HG03457 (cell line): ENCODE data around the gene MYO15A.

Source experiments
- ATAC-seq: cut with Tn5 transposase; IDR thresholded peaks from one replicate; pipeline ENCODE4 v1.9.1; 2021; ENCODE audit warnings: moderate number of reproducible peaks; ENCODE audit not compliant: unreplicated experiment

MYO15A gene

GRCh38 chr17:18157354-18157985, 48.9 kb downstream of the MYO15A start:
- ATAC-seq: no peak

DNA sequence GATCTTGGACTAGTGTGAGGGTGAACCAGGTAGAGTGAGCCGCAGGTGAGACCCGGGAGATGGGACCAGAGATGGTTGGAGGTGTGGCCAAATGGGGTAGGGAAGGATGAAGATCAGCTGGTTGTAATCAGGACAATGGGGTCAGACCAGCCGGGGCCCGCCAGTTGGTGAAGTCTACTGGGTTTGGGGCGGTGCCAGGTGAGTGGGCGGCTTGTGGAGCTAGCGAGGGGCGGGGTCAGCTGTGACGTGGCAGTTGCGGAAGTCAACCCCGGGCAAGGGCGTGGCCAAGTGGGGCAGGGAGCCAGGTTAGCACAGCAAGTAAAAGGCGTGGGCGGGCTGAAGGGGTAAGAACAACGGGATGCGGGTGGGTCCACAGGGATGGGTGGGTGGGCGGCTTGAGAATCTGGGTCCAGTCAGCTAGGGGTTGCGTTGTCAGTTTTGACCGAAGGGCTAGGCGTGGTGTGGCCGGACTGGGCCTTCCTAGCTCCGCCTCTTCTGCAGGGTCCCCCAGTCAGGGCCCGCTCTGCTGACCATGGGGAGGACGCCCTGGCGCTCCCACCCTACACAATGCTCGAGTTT, 49.6 kb downstream of the MYO15A start:
- no peak for ATAC-seq

- ATAC-seq: no peak
These were observed 51.1 kb downstream of the MYO15A start for GRCh38 chr17:18159551-18160120.

DNA sequence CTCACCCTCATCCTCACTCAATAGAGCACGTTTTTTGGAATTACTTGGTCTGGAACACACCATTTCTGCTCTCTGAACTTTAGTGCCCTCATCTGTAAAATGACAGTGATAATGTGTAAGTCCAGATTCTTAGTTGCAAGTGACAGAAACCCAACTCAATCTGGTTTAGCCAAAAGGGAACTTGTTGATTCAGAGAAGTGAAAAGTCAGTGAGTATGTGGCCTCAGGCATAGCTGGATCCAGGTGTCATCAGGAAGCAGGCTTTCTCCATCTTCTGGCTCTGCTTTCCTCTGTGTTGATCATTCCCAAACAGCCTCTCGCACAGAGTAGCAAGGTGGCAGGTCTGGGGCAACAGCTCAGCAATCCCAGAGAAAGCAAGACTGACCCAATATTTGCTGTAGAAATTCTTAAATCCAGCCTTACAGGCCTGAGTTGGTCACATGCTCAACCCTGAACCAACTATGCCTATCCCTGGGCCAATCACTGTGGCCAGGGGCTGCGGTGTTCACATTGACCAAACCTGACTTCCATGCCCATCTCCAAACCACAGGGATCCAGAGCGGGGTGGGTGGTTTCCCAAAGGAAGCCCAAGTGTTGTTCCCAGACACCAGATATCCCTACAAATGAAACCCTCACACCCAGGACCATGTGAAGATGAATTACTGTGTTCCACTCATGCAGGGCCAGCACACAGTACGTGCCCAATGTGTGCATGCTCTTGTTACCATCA, 51.7 kb downstream of the MYO15A start:
- no peak for ATAC-seq

DNA sequence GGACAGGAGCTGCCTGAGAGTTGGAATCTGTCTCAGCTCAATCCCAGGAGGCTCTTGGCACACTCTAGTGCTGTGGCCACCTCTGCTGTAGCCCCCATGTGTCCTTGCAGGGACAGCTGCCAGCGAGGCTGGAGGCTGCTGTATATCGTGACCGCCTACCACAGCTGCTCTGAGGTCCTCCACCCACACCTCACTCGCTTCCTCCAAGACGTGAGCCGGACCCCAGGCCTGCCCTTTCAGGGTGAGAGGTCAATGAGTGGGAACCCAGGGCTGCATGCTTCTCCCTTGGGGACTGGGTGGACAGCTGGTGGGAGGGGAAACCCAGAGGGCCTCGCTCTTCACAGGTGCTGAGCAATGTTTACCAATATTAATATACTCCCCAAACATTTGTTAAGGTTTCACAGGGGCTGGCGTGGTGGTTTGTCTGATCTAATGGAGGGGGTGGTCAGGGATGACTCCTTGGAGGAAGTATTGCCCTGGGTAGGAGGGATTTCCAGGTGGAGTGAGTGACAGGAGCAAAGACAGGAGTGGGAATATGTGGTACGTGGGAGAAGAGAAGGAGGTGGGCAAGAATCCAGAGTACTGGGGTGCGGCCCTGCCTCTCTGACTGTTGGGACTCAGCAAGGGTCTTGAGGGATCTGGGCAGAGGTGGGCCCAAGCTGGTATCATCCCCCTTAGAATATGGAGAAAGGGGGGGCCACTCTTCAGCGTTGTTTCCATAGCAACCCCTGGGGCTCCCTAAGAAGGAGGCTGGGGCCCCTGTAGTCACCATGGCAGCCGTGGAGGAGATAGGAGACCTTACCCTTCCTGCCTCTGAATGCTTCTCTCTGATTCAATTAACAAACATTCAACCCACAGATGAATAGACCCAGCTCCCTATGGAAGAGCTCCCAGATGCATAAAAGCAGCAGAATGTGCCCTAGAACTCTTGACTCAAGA, 52.9 kb downstream of the MYO15A start:
- ATAC-seq: no peak

GRCh38 chr17:18163547-18163946, 55.0 kb downstream of the MYO15A start:
- ATAC-seq: no peak

DNA sequence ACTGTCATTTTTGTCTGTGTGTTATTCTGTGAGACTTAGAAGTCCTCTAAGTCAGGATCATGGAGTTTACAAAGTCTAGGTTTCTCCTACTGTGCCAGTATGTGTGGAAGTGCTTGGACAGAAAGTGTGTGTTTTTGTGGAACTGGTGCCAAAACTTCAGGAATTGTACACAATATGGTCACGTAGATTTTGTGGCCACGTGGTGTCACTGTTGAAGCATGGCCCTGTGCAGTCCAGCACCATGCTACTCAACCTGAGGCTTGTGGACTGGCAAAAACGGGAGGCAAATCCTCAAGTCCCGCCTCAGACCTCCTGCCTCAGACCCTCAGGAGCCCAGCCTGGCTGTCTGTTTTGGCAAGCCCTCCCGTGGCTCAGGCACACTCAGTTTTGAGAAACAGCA, 58.3 kb downstream of the MYO15A start:
- ATAC-seq: no peak

DNA sequence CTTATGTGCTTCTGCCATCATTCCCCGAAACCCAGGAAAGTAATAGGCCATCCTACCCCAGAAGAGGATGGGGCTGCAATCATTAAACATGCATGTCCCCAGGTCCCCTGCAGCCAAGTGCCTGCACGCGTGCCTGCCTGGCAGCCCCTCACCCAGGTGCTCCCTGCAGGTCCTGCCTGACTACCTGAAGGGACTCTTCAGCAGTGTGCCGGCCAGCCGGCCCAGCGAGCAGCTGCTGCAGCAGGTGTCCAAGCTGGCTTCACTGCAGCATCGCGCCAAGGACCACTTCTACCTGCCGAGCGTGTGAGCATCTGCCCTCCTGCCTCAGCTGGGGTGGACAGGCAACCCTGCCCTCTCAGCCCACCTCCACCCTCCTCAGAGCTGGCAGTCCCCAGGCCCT, 58.9 kb downstream of the MYO15A start:
- ATAC-seq: no peak

GRCh38 chr17:18172531-18173278, 64.1 kb downstream of the MYO15A start:
- ATAC-seq: no peak

DNA sequence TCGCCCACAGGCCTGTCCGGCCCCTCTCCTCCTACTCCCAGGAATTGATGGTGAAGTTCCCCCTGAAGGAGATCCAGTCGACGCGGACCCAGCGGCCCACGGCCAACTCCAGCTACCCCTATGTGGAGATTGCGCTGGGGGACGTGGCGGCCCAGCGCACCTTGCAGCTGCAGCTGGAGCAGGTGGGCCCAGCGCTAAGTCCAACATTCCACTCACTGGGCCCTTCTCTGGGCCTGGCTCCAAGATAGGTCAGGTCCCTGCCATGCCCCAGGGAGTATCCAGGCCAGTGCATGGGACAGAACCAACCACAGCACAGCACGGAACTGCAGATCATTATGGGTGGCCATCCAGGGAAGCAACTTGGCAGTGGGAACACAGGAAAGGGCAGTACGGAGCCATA, 65.2 kb downstream of the MYO15A start:
- no peak for ATAC-seq

DNA sequence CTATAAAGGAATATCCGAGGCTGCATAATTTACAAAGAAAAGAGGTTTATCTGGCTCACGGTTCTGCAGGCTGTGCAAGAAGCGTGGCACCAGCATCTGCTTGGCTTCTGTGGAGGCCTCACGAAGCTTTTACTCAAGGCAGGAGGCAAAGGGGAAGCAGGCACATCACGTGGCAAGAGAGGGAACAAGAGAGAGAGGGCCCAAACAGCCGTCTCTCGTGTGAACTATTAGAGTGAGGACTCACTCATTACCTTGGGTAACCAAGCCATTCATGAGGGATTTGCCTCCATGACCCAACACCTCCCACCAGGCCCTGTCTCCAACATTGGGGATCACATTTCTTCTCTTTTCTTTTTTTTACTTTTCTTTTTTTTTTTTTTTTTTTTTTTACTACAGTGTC, 67.6 kb downstream of the MYO15A start:
- ATAC-seq: no peak

GRCh38 chr17:18177133-18177532, 68.6 kb downstream of the MYO15A start:
- ATAC-seq: no peak

GRCh38 chr17:18177722-18178121, 69.2 kb downstream of the MYO15A start:
- no peak for ATAC-seq

DNA sequence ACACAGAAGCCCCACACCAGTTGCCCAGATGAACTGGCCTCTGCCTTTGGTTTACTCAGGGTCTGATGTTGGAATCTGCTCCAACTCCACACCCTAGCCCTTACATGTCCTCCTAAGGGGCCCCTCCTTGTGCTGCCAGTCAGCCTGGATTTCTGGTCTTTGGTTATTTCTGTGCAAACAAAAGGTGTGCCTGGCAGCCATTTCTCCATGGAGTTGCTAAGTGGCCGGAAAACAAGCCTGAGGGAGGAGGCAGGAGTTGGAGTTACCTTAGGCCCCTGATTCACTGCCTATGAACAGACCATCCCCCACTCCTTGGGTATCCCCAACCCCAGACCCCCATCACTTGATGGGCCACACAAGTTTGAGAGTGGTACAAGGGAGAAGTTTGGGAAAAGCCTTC, 70.6 kb downstream of the MYO15A start:
- no peak for ATAC-seq

GRCh38 chr17:18179804-18180203, 71.2 kb downstream of the MYO15A start:
- ATAC-seq: no peak

GRCh38 chr17:18181358-18181757, 72.8 kb downstream of the MYO15A start:
- no peak for ATAC-seq

- ATAC-seq: no peak
These were observed 73.8 kb downstream of the MYO15A start for GRCh38 chr17:18182110-18182977.

GRCh38 chr17:18182978-18183333, 74.4 kb downstream of the MYO15A start:
- ATAC-seq: peak; percentile 20
